GM19468 (cell line): ENCODE data around the gene PRDM11.

ENCODE experiments used
- ATAC-seq: cut with Tn5 transposase; IDR thresholded peaks from one replicate; pipeline ENCODE4 v1.9.1; 2021; ENCODE audit warnings: mild to moderate bottlenecking, moderate library complexity, moderate number of reproducible peaks; ENCODE audit not compliant: unreplicated experiment; ENCODE audit errors: extremely low read depth

Gene PRDM11

GRCh38 chr11:45141171-45141570, 5.3 kb upstream of the PRDM11 start:
- ATAC-seq, result no peak

- no peak for ATAC-seq
Measured at GRCh38 chr11:45141631-45142030, 4.8 kb upstream of the PRDM11 start.

GRCh38 chr11:45142241-45143055, 4.0 kb upstream of the PRDM11 start:
- ATAC-seq, result no peak

GRCh38 chr11:45143494-45143893, 2.9 kb upstream of the PRDM11 start:
- ATAC-seq, result no peak

- ATAC-seq, result no peak
Measured at GRCh38 chr11:45144126-45145082, 2.0 kb upstream of the PRDM11 start.

- no peak for ATAC-seq
Measured at GRCh38 chr11:45145083-45145378, 1.4 kb upstream of the PRDM11 start.

- ATAC-seq, result no peak
Measured at GRCh38 chr11:45145379-45146071, 914 bp upstream of the PRDM11 start.

GRCh38 chr11:45147017-45147728, 734 bp downstream of the PRDM11 start:
- ATAC-seq, result peak; percentile 99

- no peak for ATAC-seq
Measured at GRCh38 chr11:45147891-45148675, 1.6 kb downstream of the PRDM11 start.

- no peak for ATAC-seq
Measured at GRCh38 chr11:45149483-45150056, 3.1 kb downstream of the PRDM11 start.

GRCh38 chr11:45150301-45150700, 3.9 kb downstream of the PRDM11 start:
- ATAC-seq, result no peak

- ATAC-seq, result no peak
Measured at GRCh38 chr11:45150943-45151342, 4.5 kb downstream of the PRDM11 start.

GRCh38 chr11:45151362-45151982, 5.0 kb downstream of the PRDM11 start:
- no peak for ATAC-seq

GRCh38 chr11:45152740-45153595, 6.5 kb downstream of the PRDM11 start:
- ATAC-seq, result no peak

GRCh38 chr11:45154276-45154675, 7.8 kb downstream of the PRDM11 start:
- no peak for ATAC-seq

GRCh38 chr11:45155058-45155551, 8.7 kb downstream of the PRDM11 start:
- no peak for ATAC-seq

GRCh38 chr11:45155627-45156180, 9.3 kb downstream of the PRDM11 start:
- no peak for ATAC-seq
